Caco-2 (cell line): ENCODE results near the gene UBR7. TPM values are rescaled to one million over a fixed set of nuclear protein-coding genes. Genes with fewer than 3 reads are reported as not detected.

Experiments
- BruUV-seq: library from RNA; stranded (reverse); fragments of 400-500 nt; replicated peaks from 2 replicates; lab custom pipeline; 2021; lab: Mats Ljungman, UMichigan
- CTCF ChIA-PET: fragments of 300-600 bp; sonication (Branson Sonifier 250); formaldehyde crosslinking; loops from one replicate; lab custom pipeline; 2022; ENCODE audit warnings: antibody characterized with exemption; lab: Charles Lee
- POLR2A ChIA-PET: fragments of 300-600 bp; sonication (Branson Sonifier 250); formaldehyde crosslinking; loops from one replicate; lab custom pipeline; 2022; ENCODE audit warnings: antibody characterized with exemption; lab: Charles Lee
- DNase-seq, 2 experiments: peaks; one replicate each; pipeline versions ENCODE4 v3.0.0 to v3.0.0-alpha.2; 2020 to 2022
- H3K27me3 ChIP-seq: replicated peaks from 2 replicates; pipeline ENCODE4 v1.6.0; 2011; ENCODE audit warnings: low read length; ENCODE audit not compliant: control insufficient read depth, insufficient read depth
- H3K36me3 ChIP-seq: 2 replicates; pipeline ENCODE4 v1.5.1; 2011; ENCODE audit warnings: low read length; ENCODE audit not compliant: control insufficient read depth, insufficient read depth
- H3K4me1 ChIP-seq: fragments of 250-450 bp; sonication (Bioruptor Pico); 2 replicates; pipeline ENCODE4 v1.5.1; 2020; ENCODE audit warnings: mild to moderate bottlenecking
- H3K4me3 ChIP-seq: 2 replicates; pipeline ENCODE4 v1.5.1; 2011; ENCODE audit warnings: low read depth, mild to moderate bottlenecking, control low read depth, low read length
- H3K9me3 ChIP-seq: fragments of 250-450 bp; sonication (Bioruptor Pico); 2 replicates; pipeline ENCODE4 v1.5.1; 2020; ENCODE audit warnings: mild to moderate bottlenecking, moderate library complexity
- H3K27ac Mint-ChIP-seq: one replicate; pipeline ENCODE4 v1.8.0; 2022; ENCODE audit warnings: mixed read lengths; ENCODE audit not compliant: unreplicated experiment
- H3K27me3 Mint-ChIP-seq: one replicate; pipeline ENCODE4 v1.8.0; 2022; ENCODE audit warnings: mixed read lengths; ENCODE audit not compliant: insufficient read depth, unreplicated experiment
- H3K36me3 Mint-ChIP-seq: one replicate; pipeline ENCODE4 v1.8.0; 2022; ENCODE audit warnings: mild to moderate bottlenecking, mixed read lengths; ENCODE audit not compliant: insufficient read depth, unreplicated experiment
- H3K4me1 Mint-ChIP-seq: one replicate; pipeline ENCODE4 v1.8.0; 2022; ENCODE audit warnings: low read depth, mixed read lengths; ENCODE audit not compliant: unreplicated experiment
- H3K4me3 Mint-ChIP-seq: one replicate; pipeline ENCODE4 v1.8.0; 2022; ENCODE audit warnings: mild to moderate bottlenecking, moderate library complexity, mixed read lengths; ENCODE audit not compliant: unreplicated experiment
- H3K9me3 Mint-ChIP-seq: one replicate; pipeline ENCODE4 v1.8.0; 2022; ENCODE audit warnings: mixed read lengths; ENCODE audit not compliant: unreplicated experiment
- CTCF ChIP-seq, 2 experiments: fragments of 200-600 bp in 1 of 2; IDR thresholded peaks; 1 replicate in 1 of 2; 2 replicates in 1 of 2; pipeline versions ENCODE4 v1.5.1 to v1.8.0; 2011 to 2022; ENCODE audit warnings: antibody characterized with exemption in 1 of 2, control low read depth in 1 of 2, inconsistent platforms in 1 of 2, low read depth in 1 of 2, low read length in 1 of 2, mild to moderate bottlenecking in 1 of 2, moderate library complexity in 1 of 2; ENCODE audit not compliant: insufficient read depth in 1 of 2, severe bottlenecking in 1 of 2, unreplicated experiment in 1 of 2
- intact Hi-C: fragments of 100-400 bp; cut with micrococcal nuclease; formaldehyde crosslinking; loops from one replicate; pipeline ENCODE4 v1.10.0; 2022; ENCODE audit not compliant: unreplicated experiment
- total RNA-seq: library from RNA; stranded (reverse); gene quantifications from 2 replicates; pipeline ENCODE4 v1.2.3, GENCODE V29; 2022

UBR7 gene
- total RNA-seq, 1 experiment from 2014 or later = 19.6 TPM

GRCh38 chr14:93267149-93267711, 60.2 kb downstream of the UBR7 start:
- intact Hi-C loops = no loop called here
- no peaks in the 10 kb centered on the region for H3K27me3 Mint-ChIP-seq
- peak overlapping the region; percentile 71 for H3K27ac Mint-ChIP-seq
- no peak overlapping the region for H3K4me3 Mint-ChIP-seq
- Histone ChIP-seq H3K36me3 (no peaks in the 10 kb centered on the region), H3K4me3 (no peak overlapping the region), H3K4me1 (peaks cover 30% of the 10 kb centered on the region), H3K27me3 (no peaks in the 10 kb centered on the region), H3K9me3 (no peaks in the 10 kb centered on the region)
- no peaks in the 10 kb centered on the region for H3K9me3 Mint-ChIP-seq
- POLR2A ChIA-PET = no interaction called here
- H3K4me1 Mint-ChIP-seq = peaks cover 36% of the 10 kb centered on the region
- no peak for DNase-seq
- no TSS peak for BruUV-seq
- CTCF ChIA-PET = no interaction called here
- TF ChIP-seq CTCF (IDR thresholded peaks at IDR 0.05; ENCODE audit: insufficient read depth in 1 of 2, low read depth in 1 of 2, low read length in 1 of 2, severe bottlenecking in 1 of 2, unreplicated experiment in 1 of 2) = no peak
- H3K36me3 Mint-ChIP-seq = peaks cover 11% of the 10 kb centered on the region

- H3K4me3 ChIP-seq = no peak overlapping the region
- intact Hi-C loops = no loop called here
- DNase-seq = no peak
- H3K27me3 Mint-ChIP-seq = no peaks in the 10 kb centered on the region
- ChIA-PET CTCF (interaction anchor here (0.7 kb wide), 1 partner anchor 231 kb away, joined by 3 read pairs; no protein-coding TSS in a partner anchor), POLR2A (interaction anchor here (1.0 kb wide), 1 partner anchor 9 kb away, joined by 9 read pairs; no protein-coding TSS in a partner anchor)
- peaks cover 9% of the 10 kb centered on the region for H3K36me3 Mint-ChIP-seq
- no peaks in the 10 kb centered on the region for H3K9me3 Mint-ChIP-seq
- no peaks in the 10 kb centered on the region for H3K36me3 ChIP-seq
- BruUV-seq = no TSS peak
- TF ChIP-seq CTCF (IDR thresholded peaks at IDR 0.05; ENCODE audit: insufficient read depth in 1 of 2, low read depth in 1 of 2, low read length in 1 of 2, severe bottlenecking in 1 of 2, unreplicated experiment in 1 of 2) = no peak
- peaks cover 36% of the 10 kb centered on the region for H3K4me1 Mint-ChIP-seq
- H3K27me3 ChIP-seq = no peaks in the 10 kb centered on the region
- peaks cover 22% of the 10 kb centered on the region for H3K4me1 ChIP-seq
- H3K9me3 ChIP-seq = no peaks in the 10 kb centered on the region
- H3K27ac Mint-ChIP-seq = peak overlapping the region; percentile 71
- H3K4me3 Mint-ChIP-seq = peak overlapping the region; percentile 6
These were observed 61.4 kb downstream of the UBR7 start for GRCh38 chr14:93268406-93268805.

GRCh38 chr14:93269341-93270068, 62.4 kb downstream of the UBR7 start:
- intact Hi-C loops = no loop called here
- CTCF ChIA-PET = no interaction called here

More at GRCh38 chr14:93269341-93270068, 62.4 kb downstream of the UBR7 start:
- peaks cover 36% of the 10 kb centered on the region for H3K4me1 Mint-ChIP-seq
- H3K4me3 Mint-ChIP-seq = no peak overlapping the region
- H3K36me3 Mint-ChIP-seq = no peaks in the 10 kb centered on the region
- TF ChIP-seq CTCF (IDR thresholded peaks at IDR 0.05; ENCODE audit: insufficient read depth in 1 of 2, low read depth in 1 of 2, low read length in 1 of 2, severe bottlenecking in 1 of 2, unreplicated experiment in 1 of 2) = no peak
- DNase-seq = no peak
- no peak overlapping the region for H3K27ac Mint-ChIP-seq
- Histone ChIP-seq H3K9me3 (no peaks in the 10 kb centered on the region), H3K4me1 (peaks cover 22% of the 10 kb centered on the region), H3K27me3 (no peaks in the 10 kb centered on the region), H3K4me3 (no peak overlapping the region), H3K36me3 (no peaks in the 10 kb centered on the region)
- POLR2A ChIA-PET = no interaction called here
- no peaks in the 10 kb centered on the region for H3K9me3 Mint-ChIP-seq
- no TSS peak for BruUV-seq
- no peaks in the 10 kb centered on the region for H3K27me3 Mint-ChIP-seq
